ENCODE results near the gene HABP4. TPM values are rescaled to one million over a fixed set of nuclear protein-coding genes. Genes with fewer than 3 reads are reported as not detected.

Gene HABP4
- total and polyA plus RNA-seq, 10 of the 15 experiments (the other 5 are each of a cell fraction or from before 2014, with no cell fraction given) = 1.6 to 15.4 (median 11.6) TPM

- ATAC-seq = peak; percentile 39; the same call in 1 of the 3 replicates
- 65% methylated on average over 4 of the region's 4 CpGs for WGBS (ENCODE audit: insufficient coverage, insufficient replicate concordance, low lambda C conversion rate, missing lambda C conversion rate)
- SMC1A ChIA-PET (ENCODE audit: uncharacterized antibody, unreplicated experiment) = interaction anchor here (0.9 to 3.4 kb wide), 6 partner anchors 13 to 52 kb away, joined by 3 to 16 read pairs (median 4); partner anchors contain the start of gene HABP4
- TF ChIP-seq ZNF622 (IDR thresholded peaks at IDR 0.05) (no peak), ZBTB4 (CRISPR knock-in tag; IDR thresholded peaks at IDR 0.05) (no peak), POU2F2 (IDR thresholded peaks at IDR 0.05; ENCODE audit: borderline replicate concordance, low read depth, low read length) (no peak), SREBF2 (IDR thresholded peaks at IDR 0.05; ENCODE audit: low read length) (no peak), ZNF384 (IDR thresholded peaks at IDR 0.05; ENCODE audit: borderline replicate concordance, low read depth, low read length) (no peak), NR2F1 (conservative IDR thresholded peaks at IDR 0.05) (peak; percentile 64; the same call in 1 of the 2 replicates), FOXM1 (IDR thresholded peaks at IDR 0.05; ENCODE audit: low read depth, low read length) (no peak), SMARCA5 (IDR thresholded peaks at IDR 0.05) (no peak), BMI1 (IDR thresholded peaks at IDR 0.05; ENCODE audit: borderline replicate concordance) (peak; percentile 38; the same call in 1 of the 2 replicates), CBX5 (IDR thresholded peaks at IDR 0.05; ENCODE audit: low read depth) (no peak), IKZF1 (conservative IDR thresholded peaks at IDR 0.05) (no peak), ZNF274 (IDR thresholded peaks at IDR 0.05; ENCODE audit: insufficient read depth, insufficient read length) (no peak), BHLHE40 (IDR thresholded peaks at IDR 0.05; ENCODE audit: borderline replicate concordance in 1 of 2, low read depth in 2 of 2, low read length in 1 of 2) (no peak), MYC (IDR thresholded peaks at IDR 0.05; ENCODE audit: insufficient read depth, insufficient read length, insufficient replicate concordance, low read length, severe bottlenecking) (no peak), IKZF2 (IDR thresholded peaks at IDR 0.05) (peak in 1 of 2 experiments; percentile 25; a peak in 1 of 4 replicates), BCLAF1 (IDR thresholded peaks at IDR 0.05) (no peak)
These were observed 24.3 kb upstream of the HABP4 start for GRCh38 chr9:96425500-96426169.

More at GRCh38 chr9:96425500-96426169, 24.3 kb upstream of the HABP4 start:
- Histone ChIP-seq H3K4me3 (no peak overlapping the region), H3K9ac (ENCODE audit: control insufficient read depth, insufficient read depth, low read length) (no peak overlapping the region), H3K36me3 (ENCODE audit: control insufficient read depth in 2 of 2, insufficient read depth in 2 of 2, low read length in 1 of 2) (no peaks in the 10 kb centered on the region), H3K27me3 (replicated peaks in 1 of 2; ENCODE audit: control insufficient read depth in 2 of 2, insufficient read depth in 2 of 2, low read length in 1 of 2) (no peaks in the 10 kb centered on the region), H4K20me1 (ENCODE audit: control insufficient read depth, insufficient read depth) (no peaks in the 10 kb centered on the region), H2AFZ (ENCODE audit: control insufficient read depth, low read depth, low read length) (no peak overlapping the region), H3K4me1 (ENCODE audit: control insufficient read depth, insufficient read depth, low read length) (peaks cover 6% of the 10 kb centered on the region), H3K4me2 (ENCODE audit: control insufficient read depth, insufficient read depth) (no peak overlapping the region), H3K9me3 (replicated peaks; ENCODE audit: control insufficient read depth, insufficient read depth, low read length) (no peaks in the 10 kb centered on the region), H3K79me2 (ENCODE audit: control insufficient read depth, insufficient read depth, low read length) (no peaks in the 10 kb centered on the region), H3K27ac (ENCODE audit: control insufficient read depth, insufficient read depth) (no peak overlapping the region)
- FAIRE-seq (no peak), DNase-seq (ENCODE audit: low read depth, low spot score) (no peak)
- CTCF ChIA-PET = interaction anchor here (0.6 to 1.2 kb wide), 3 partner anchors 14 to 102 kb away, joined by 3 read pairs; no protein-coding TSS in a partner anchor
- no TSS peak for BruUV-seq (replicated peaks)
- intact Hi-C loops (cut with micrococcal nuclease; ENCODE audit: unreplicated experiment) (no loop called here), in situ Hi-C loops (cut with MboI) (no loop called here)
- POLR2A ChIA-PET = interaction anchor here (2.1 kb wide), 1 partner anchor 12 kb away, joined by 6 read pairs; no protein-coding TSS in a partner anchor
- RAD21 ChIA-PET (ENCODE audit: unreplicated experiment) = interaction anchor here (0.7 to 2.0 kb wide), 2 partner anchors 12 to 16 kb away, joined by 3 to 5 read pairs; no protein-coding TSS in a partner anchor

Data from GM12878 (cell line).